ENCODE measurements around the gene ZDHHC1.
A peak's percentile ranks its signal among the peaks of the same experiment; 100 is the strongest.

ZDHHC1 gene

DNA sequence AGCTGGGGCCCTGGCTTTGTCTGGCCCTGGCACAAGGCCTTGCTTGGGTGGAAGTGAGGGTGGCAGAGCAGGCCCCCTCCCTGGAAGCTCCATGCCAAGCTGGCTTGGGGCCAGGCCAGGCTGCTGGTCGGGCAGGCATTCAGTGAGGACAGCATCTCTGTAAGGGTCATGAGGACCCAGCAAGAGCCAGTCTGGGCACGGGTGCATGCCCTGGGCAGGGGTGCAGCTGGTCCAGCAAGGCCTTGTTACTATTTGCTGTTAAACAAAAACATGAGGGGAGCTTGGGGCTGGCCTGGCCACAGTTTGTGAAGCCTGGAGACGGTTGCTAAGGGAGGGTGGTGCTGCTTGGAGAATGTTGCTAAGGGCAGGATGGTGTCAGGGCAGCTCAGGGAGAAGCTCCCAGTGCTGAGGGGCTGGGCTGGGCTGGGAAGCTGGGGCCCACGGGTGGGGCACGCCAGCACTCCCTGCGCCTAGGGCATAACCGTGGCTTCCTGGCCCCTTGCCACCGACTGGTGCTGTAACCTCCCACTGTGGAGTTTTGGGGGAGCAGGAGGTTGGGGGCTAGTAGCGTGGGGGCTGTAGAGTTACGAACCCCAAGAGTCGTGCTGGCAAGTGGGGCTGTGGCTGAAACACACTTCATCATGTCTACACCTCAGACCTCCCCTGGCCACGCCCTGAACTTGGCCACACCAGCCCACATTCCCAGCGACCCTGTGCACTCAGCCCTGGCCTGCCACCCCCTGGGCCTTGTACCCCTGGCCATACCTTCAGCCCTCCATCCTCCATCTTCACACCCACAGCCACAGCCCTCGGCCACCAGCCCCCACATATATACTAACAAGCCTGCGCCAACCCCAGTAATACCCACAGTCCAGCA lies 24.6 kb downstream of the ZDHHC1 start:
- no peak for DNase-seq (ENCODE audit: low spot score)
- Histone ChIP-seq H3K27me3 (ENCODE audit: control insufficient read depth in 3 of 3, insufficient read depth in 3 of 3, low read depth in 1 of 3, low read length in 3 of 3) (peaks cover 11 to 36% (median 30%) of the 10 kb centered on the region in 3 experiments), H3K18ac (ENCODE audit: low read length) (peak overlapping the region; percentile 98), H3K23ac (ENCODE audit: low read depth, low read length, poor library complexity) (peak overlapping the region; percentile 34), H3K4ac (ENCODE audit: low read length) (peak overlapping the region; percentile 48), H3K4me1 (ENCODE audit: control insufficient read depth in 2 of 2, insufficient read depth in 1 of 2, low read depth in 1 of 2, low read length in 2 of 2) (peaks cover 35 to 51% of the 10 kb centered on the region in 2 donors), H2BK120ac (ENCODE audit: low read depth, low read length) (peak overlapping the region; percentile 69), H3K4me2 (ENCODE audit: insufficient read depth, low read length, poor library complexity, severe bottlenecking) (no peak overlapping the region), H3K4me3 (ENCODE audit: low read length in 2 of 2) (no peak overlapping the region), H2AK5ac (ENCODE audit: low read depth, low read length) (peak overlapping the region; percentile 97), H3K27ac (replicated peaks; ENCODE audit: low read length) (no peak overlapping the region), H3K79me1 (ENCODE audit: low read depth, low read length) (peaks cover 7% of the 10 kb centered on the region), H3K9me3 (replicated peaks in 1 of 2; ENCODE audit: control insufficient read depth in 2 of 2, insufficient read depth in 1 of 2, low read depth in 1 of 2, low read length in 2 of 2) (peaks cover 0 to 2% of the 10 kb centered on the region in 2 donors), H2BK5ac (ENCODE audit: low read length) (peak overlapping the region; percentile 77), H4K91ac (ENCODE audit: low read depth, low read length, poor library complexity) (no peak overlapping the region), H2BK12ac (ENCODE audit: low read length) (peak overlapping the region; percentile 87), H3K14ac (ENCODE audit: low read length) (no peak overlapping the region), H2BK15ac (ENCODE audit: low read length) (peak overlapping the region; percentile 99), H3K9ac (ENCODE audit: low read depth, low read length, poor library complexity) (peak overlapping the region; percentile 51), H2AFZ (ENCODE audit: low read length) (no peak overlapping the region), H4K8ac (ENCODE audit: low read depth, low read length) (no peak overlapping the region), H3K36me3 (replicated peaks in 1 of 2; ENCODE audit: control insufficient read depth in 2 of 2, insufficient read depth in 2 of 2, low read length in 2 of 2) (no peaks in the 10 kb centered on the region)
- WGBS, 2 donors (ENCODE audit: extremely low coverage in 2 of 2, insufficient read length in 2 of 2, insufficient replicate concordance in 1 of 2) = no CpG with 5 or more reads among the region's 15 CpGs

DNA sequence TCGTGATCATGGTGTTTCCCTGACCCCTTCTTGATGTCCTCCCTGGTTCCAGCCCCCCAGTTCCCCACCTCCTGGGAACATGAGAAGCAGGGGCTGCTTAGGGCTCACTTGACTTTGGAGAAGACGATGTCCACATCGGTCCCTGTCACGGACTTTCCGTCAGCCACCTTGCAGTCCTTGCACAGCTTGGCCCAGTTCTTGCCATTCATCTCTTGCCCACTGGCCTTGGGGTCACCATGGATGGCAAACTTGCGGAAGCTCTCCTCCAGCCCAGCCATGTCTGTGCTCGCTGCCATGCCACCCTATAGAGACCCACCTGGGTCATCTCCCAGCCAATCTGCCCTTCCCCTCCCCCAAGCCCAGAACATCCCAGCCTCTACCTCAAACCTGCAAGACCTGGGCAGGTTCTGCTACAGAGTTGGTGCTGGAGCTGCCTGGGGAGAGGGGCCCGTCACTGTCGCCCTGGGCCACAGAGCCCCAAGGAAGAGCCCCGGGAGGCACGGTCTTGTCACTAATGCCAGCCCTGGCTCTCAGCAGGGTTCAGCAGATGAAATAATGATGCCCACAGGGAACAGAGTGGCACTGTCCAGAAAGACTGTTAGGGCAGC lies 25.4 kb downstream of the ZDHHC1 start:
- H3K27me3 ChIP-seq (ENCODE audit: control insufficient read depth in 3 of 3, insufficient read depth in 3 of 3, low read depth in 1 of 3, low read length in 3 of 3) = peaks cover 11 to 36% (median 36%) of the 10 kb centered on the region in 3 experiments
- WGBS, 2 donors (ENCODE audit: extremely low coverage in 2 of 2, insufficient read length in 2 of 2, insufficient replicate concordance in 1 of 2) = no CpG with 5 or more reads among the region's 11 CpGs
- peaks cover 31 to 47% of the 10 kb centered on the region in 2 donors for H3K4me1 ChIP-seq (ENCODE audit: control insufficient read depth in 2 of 2, insufficient read depth in 1 of 2, low read depth in 1 of 2, low read length in 2 of 2)
- no peak overlapping the region for H4K91ac ChIP-seq (ENCODE audit: low read depth, low read length, poor library complexity)
- no peak overlapping the region for H4K8ac ChIP-seq (ENCODE audit: low read depth, low read length)
- DNase-seq (ENCODE audit: low spot score) = no peak
- no peak overlapping the region for H3K27ac ChIP-seq (replicated peaks; ENCODE audit: low read length)
- no peak overlapping the region for H2BK5ac ChIP-seq (ENCODE audit: low read length)
- no peak overlapping the region for H3K9ac ChIP-seq (ENCODE audit: low read depth, low read length, poor library complexity)
- peak overlapping the region; percentile 97 for H2AK5ac ChIP-seq (ENCODE audit: low read depth, low read length)
- H3K4me3 ChIP-seq (ENCODE audit: low read length in 2 of 2) = no peak overlapping the region
- H3K14ac ChIP-seq (ENCODE audit: low read length) = no peak overlapping the region
- H2BK15ac ChIP-seq (ENCODE audit: low read length) = peak overlapping the region; percentile 80
- H3K79me1 ChIP-seq (ENCODE audit: low read depth, low read length) = peaks cover 7% of the 10 kb centered on the region
- no peaks in the 10 kb centered on the region for H3K36me3 ChIP-seq (replicated peaks in 1 of 2; ENCODE audit: control insufficient read depth in 2 of 2, insufficient read depth in 2 of 2, low read length in 2 of 2)
- no peak overlapping the region for H3K4me2 ChIP-seq (ENCODE audit: insufficient read depth, low read length, poor library complexity, severe bottlenecking)
- peaks cover 0 to 2% of the 10 kb centered on the region in 2 donors for H3K9me3 ChIP-seq (replicated peaks in 1 of 2; ENCODE audit: control insufficient read depth in 2 of 2, insufficient read depth in 1 of 2, low read depth in 1 of 2, low read length in 2 of 2)
- no peak overlapping the region for H2BK12ac ChIP-seq (ENCODE audit: low read length)
- H2BK120ac ChIP-seq (ENCODE audit: low read depth, low read length) = no peak overlapping the region
- H3K23ac ChIP-seq (ENCODE audit: low read depth, low read length, poor library complexity) = no peak overlapping the region
- no peak overlapping the region for H2AFZ ChIP-seq (ENCODE audit: low read length)
- no peak overlapping the region for H3K4ac ChIP-seq (ENCODE audit: low read length)
- H3K18ac ChIP-seq (ENCODE audit: low read length) = peak overlapping the region; percentile 98

DNA sequence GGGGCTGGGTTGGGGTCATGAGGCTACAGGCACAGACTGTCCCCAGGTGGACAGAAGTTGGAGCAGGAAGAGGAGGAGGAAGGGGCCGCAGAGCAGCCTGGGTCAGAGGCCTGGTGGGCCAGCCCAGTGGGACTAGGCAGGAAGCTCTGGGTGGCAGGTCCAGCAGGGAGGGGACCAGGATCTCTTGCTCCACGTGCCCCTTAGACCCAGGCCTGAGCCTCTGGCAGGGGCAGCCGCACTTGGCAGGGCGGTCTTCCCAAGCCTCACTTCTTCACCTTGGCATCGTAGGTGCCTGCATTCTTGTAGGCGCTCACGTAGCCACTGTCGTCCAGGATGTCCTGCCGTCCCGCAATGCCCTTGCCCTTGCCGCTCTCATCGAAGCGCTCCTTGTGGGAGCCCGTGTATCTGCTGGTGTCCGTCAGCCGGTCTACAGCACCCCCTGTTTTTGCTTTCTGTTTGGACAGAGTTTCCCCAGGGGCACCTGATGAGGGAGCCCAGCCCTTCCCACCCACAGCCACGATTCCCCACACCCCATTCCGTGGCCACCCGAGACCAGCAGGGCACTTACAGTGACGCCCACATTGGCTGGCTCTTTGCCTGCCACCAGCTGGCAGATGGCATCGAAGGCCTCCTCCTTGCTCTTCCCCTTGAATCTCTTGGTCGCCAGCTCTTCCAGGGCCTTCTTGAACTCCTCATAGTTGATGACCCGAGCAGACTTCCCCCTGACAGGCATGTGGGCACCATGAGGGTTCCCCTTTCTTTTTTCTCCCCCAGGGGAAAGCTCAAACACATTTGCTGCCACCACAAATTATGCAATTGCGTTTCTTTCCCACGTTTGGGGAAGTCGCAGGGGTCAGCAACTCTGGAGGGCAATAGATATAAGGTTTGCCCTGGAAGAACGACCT lies 26.1 kb downstream of the ZDHHC1 start:
- Histone ChIP-seq H3K18ac (ENCODE audit: low read length) (no peak overlapping the region), H3K36me3 (replicated peaks in 1 of 2; ENCODE audit: control insufficient read depth in 2 of 2, insufficient read depth in 2 of 2, low read length in 2 of 2) (no peaks in the 10 kb centered on the region), H3K9me3 (replicated peaks in 1 of 2; ENCODE audit: control insufficient read depth in 2 of 2, insufficient read depth in 1 of 2, low read depth in 1 of 2, low read length in 2 of 2) (peaks cover 0 to 2% of the 10 kb centered on the region in 2 donors), H2AK5ac (ENCODE audit: low read depth, low read length) (peak overlapping the region; percentile 97), H2BK120ac (ENCODE audit: low read depth, low read length) (no peak overlapping the region), H3K4ac (ENCODE audit: low read length) (no peak overlapping the region), H3K27me3 (ENCODE audit: control insufficient read depth in 3 of 3, insufficient read depth in 3 of 3, low read depth in 1 of 3, low read length in 3 of 3) (peaks cover 9 to 39% (median 32%) of the 10 kb centered on the region in 3 experiments), H3K27ac (replicated peaks; ENCODE audit: low read length) (no peak overlapping the region), H2BK5ac (ENCODE audit: low read length) (no peak overlapping the region), H2BK12ac (ENCODE audit: low read length) (no peak overlapping the region), H4K8ac (ENCODE audit: low read depth, low read length) (peak overlapping the region; percentile 45), H4K91ac (ENCODE audit: low read depth, low read length, poor library complexity) (no peak overlapping the region), H3K4me1 (ENCODE audit: control insufficient read depth in 2 of 2, insufficient read depth in 1 of 2, low read depth in 1 of 2, low read length in 2 of 2) (peaks cover 26 to 39% of the 10 kb centered on the region in 2 donors), H3K4me3 (ENCODE audit: low read length in 2 of 2) (no peak overlapping the region), H2AFZ (ENCODE audit: low read length) (no peak overlapping the region), H3K9ac (ENCODE audit: low read depth, low read length, poor library complexity) (peak overlapping the region; percentile 15), H2BK15ac (ENCODE audit: low read length) (peak overlapping the region; percentile 75), H3K14ac (ENCODE audit: low read length) (no peak overlapping the region), H3K79me1 (ENCODE audit: low read depth, low read length) (peaks cover 7% of the 10 kb centered on the region), H3K23ac (ENCODE audit: low read depth, low read length, poor library complexity) (peak overlapping the region; percentile 59), H3K4me2 (ENCODE audit: insufficient read depth, low read length, poor library complexity, severe bottlenecking) (no peak overlapping the region)
- no CpG with 5 or more reads among the region's 27 CpGs for WGBS, 2 donors (ENCODE audit: extremely low coverage in 2 of 2, insufficient read length in 2 of 2, insufficient replicate concordance in 1 of 2)
- no peak for DNase-seq (ENCODE audit: low spot score)

Data from neuronal stem cell (in vitro differentiated cells).